Ovary (tissue), 3 donors: ENCODE measurements around the gene CCT6A.

ENCODE experiments used
- CTCF ChIP-seq, 3 donors: fragments of 450-650 bp in 2 of 3; fragments of 200-600 bp in 1 of 3; IDR thresholded peaks; one replicate each; pipeline versions ENCODE4 v1.5.1 to v1.8.0; 2016 to 2022; ENCODE audit warnings: antibody characterized with exemption in 3 of 3, mild to moderate bottlenecking in 1 of 3
- EP300 ChIP-seq: sonication (generic); formaldehyde crosslinking; IDR thresholded peaks from one replicate; pipeline ENCODE4 v1.6.1; 2017; ENCODE audit warnings: antibody characterized with exemption
- POLR2A ChIP-seq: fragments of 450-650 bp; IDR thresholded peaks from one replicate; pipeline ENCODE4 v1.6.1; 2017; ENCODE audit warnings: antibody characterized with exemption, mild to moderate bottlenecking, moderate library complexity
- donor health status: DM: no; HTN: no; CAD: no.

DNA sequence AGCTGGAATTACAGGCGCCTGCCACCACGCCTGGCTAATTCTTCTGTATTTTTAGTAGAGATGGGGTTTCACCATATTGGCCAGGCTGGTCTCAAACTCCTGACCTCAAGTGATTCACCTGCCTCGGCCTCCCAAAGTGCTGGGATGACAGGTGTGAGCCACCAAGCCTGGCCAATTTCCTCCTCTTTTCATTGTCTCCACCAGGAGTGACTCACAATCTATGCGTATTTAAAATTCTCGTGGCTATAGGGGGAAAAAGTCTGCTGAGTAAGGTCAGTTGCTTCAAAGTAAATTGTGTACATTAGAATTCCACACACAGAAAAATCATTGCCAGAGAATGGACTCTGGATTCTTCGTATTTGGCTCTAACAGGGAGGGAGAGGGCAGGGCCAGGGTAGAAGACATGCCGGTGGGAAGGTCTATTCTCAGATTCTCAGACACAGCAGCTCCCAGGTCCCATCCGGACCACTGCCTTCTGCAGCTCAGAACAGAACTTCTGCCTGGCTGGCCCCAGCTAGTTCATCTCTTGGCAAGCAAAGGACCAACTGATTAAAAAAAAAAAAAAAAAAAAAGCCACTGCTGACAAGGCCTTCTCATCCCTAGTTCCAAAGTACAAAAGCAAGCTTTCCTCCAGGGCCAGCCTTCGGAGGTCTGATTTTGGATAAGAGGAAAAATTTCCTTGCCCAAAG is 22.5 kb upstream of the CCT6A start:
- TF ChIP-seq CTCF (IDR thresholded peaks at IDR 0.05) (no peak), POLR2A (no peak), EP300 (no peak)
